SU-DHL-6 (cell line): ENCODE measurements around the gene NFIA.

Source experiments
- CTCF ChIP-seq: fragments of 200-600 bp; sonication (generic); IDR thresholded peaks from one replicate; pipeline ENCODE4 v1.5.1; 2017; ENCODE audit warnings: antibody characterized with exemption, mild to moderate bottlenecking, low read length, moderate library complexity; ENCODE audit not compliant: insufficient read depth, poor library complexity, severe bottlenecking
- EZH2phosphoT487 ChIP-seq: fragments of 200-600 bp; sonication (generic), shearing (Covaris generic); conservative IDR thresholded peaks from 2 replicates; pipeline ENCODE4 v1.6.1; 2018; ENCODE audit warnings: mild to moderate bottlenecking, antibody characterized with exemption, low read length, moderate library complexity, mixed read lengths

DNA sequence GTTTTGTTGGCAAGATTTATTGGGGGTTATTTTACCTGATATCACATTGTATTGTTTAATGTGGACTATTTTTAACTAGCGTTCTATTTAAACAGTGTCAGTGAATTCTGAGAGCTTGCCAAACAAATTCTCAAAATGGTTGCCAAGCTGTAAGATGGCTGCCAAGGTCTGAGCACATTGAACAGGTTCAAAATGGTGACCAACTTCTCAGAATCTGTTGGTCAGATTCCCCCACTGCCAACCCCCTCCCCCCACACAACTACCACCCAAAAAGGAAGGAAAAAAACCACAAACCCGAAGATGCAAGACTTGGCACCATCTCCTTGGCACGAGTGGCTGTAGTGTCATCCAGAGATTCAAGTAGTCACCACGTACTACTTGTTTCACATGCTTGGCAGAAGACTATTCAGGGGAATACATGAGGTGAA, 159.1 kb downstream of the NFIA start:
- TF ChIP-seq CTCF (no peak), EZH2phosphoT487 (no peak)
